ENCODE data around the gene IL34.
"Not testable (repeated sequence)": the region's sequence is repeated elsewhere in the genome, so short reads cannot be mapped to it uniquely, and the experiment has no call there.

The IL34 gene

DNA sequence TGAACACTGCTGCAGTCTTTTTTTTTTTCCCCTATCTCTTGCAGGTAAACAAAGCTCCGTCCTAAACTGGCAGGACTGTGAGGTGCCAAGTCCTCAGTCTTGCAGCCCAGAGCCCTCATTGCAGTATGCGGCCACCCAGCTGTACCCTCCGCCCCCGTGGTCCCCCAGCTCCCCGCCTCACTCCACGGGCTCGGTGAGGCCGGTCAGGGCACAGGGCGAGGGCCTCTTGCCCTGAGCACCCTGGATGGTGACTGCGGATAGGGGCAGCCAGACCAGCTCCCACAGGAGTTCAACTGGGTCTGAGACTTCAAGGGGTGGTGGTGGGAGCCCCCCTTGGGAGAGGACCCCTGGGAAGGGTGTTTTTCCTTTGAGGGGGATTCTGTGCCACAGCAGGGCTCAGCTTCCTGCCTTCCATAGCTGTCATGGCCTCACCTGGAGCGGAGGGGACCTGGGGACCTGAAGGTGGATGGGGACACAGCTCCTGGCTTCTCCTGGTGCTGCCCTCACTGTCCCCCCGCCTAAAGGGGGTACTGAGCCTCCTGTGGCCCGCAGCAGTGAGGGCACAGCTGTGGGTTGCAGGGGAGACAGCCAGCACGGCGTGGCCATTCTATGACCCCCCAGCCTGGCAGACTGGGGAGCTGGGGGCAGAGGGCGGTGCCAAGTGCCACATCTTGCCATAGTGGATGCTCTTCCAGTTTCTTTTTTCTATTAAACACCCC lies 13.8 kb downstream of the IL34 start:
- no peak for DNase-seq

DNA sequence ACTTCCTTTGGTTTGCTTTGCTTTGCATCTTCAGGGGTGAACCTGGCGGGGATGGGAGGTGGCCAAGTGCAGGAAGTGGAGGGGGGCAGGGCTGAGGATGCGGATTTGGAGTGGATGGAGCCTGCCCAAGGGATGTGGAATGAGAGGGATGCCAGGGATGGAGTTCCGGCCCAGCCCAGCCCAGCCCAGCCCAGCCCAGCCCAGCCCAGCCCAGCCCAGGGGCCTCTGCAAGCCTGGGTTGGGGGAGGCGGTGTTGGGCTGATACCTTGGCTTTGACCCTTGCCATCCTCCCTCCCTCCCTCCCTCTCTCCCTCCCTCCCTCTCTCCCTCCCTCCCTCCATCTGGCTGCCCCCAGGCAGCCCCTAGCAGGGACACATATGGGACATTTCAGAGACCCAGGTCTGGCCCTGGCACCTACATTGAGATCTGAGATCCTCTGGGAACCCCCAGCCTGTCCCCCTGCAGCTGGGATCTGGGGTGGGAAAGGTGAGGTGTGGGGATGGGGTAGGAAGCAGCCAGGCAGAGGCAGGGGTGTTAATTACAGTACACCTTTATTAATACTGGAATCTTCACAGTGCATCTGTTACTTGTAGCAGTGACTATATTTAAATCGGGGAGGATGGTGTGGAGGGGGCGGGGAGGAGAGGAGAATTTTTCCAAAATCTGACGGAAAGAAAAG lies 14.5 kb downstream of the IL34 start:
- peak; percentile 17 for DNase-seq

DNA sequence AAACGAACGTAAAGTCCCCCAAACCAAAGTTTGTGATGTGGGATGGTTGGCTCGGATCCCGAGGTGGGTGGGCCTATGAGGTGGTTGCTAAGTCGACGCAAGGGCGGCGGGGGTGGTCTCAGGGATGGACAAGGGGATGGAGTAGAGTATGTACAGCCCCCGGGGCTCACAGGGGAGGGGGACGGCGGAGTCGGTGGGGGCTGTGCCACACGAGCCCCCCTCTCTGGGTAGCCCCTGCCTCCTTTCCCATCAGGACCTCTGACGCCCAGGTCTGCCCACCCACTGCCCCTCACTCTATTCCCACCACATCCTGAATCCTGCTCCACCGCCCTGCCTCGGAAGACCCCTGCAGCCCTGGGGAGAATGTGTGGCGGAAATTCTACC lies 15.2 kb downstream of the IL34 start:
- DNase-seq = no peak

DNA sequence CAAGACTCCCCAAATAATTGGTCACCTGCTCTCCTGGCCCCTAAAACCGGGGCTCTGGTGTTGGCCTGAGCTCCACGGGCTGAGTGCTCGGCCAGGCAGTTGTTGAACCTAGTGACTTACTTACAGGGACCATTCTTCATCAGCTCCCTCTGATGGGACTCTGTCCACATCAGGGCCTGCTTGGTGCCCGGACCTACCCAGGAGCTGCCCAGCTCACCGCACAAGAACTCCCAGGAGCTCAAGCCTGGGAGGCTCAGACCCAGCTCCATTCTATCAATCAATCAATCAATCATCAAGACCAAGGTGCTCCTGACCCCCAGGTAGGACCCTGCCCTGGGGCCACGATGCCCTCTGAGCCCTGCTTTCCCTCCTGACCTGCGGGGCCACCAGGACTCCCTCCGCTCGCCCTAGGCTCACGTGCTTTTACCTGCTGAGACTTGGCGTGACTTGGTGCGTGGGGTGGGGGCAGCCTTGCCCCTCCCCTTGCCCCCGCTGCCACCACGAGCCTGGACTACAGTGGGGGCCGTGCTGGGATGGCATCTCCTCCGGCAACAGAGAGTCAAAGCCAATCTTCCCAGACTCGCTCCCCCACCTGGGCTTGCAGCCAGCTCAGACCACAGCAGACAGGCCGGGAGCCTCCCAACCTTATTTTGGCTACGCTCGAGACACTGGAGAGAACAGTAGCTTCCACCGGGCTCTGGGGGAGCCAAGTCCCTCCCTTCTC lies 15.7 kb downstream of the IL34 start:
- DNase-seq = no peak

DNA sequence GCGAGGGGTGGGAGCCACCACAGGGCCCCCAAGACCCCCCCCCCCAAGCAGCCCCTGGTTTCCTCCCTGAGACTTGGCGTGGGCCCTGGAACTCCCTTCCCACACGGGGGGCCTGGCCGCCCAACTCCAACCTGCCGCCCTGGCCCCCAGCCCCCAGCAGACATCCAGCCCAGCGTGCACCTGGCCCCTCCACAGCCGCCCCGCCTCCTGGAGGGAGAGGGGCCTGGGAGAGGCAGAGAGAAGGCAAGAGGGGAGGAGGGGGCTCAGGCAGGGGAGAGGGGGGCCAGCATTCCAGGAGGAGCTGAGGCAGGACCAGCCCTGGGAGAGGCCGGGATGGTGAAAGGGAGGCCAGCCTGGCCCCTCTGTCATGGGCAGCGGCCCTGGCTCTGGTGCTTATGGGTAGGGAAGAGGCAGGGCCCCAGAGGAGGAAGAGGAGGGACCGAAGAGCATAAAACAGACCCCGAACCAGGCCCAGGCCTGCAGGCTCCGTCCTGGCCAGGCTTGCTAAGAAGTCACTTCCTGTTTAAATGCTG lies 16.7 kb downstream of the IL34 start:
- no peak for DNase-seq

DNA sequence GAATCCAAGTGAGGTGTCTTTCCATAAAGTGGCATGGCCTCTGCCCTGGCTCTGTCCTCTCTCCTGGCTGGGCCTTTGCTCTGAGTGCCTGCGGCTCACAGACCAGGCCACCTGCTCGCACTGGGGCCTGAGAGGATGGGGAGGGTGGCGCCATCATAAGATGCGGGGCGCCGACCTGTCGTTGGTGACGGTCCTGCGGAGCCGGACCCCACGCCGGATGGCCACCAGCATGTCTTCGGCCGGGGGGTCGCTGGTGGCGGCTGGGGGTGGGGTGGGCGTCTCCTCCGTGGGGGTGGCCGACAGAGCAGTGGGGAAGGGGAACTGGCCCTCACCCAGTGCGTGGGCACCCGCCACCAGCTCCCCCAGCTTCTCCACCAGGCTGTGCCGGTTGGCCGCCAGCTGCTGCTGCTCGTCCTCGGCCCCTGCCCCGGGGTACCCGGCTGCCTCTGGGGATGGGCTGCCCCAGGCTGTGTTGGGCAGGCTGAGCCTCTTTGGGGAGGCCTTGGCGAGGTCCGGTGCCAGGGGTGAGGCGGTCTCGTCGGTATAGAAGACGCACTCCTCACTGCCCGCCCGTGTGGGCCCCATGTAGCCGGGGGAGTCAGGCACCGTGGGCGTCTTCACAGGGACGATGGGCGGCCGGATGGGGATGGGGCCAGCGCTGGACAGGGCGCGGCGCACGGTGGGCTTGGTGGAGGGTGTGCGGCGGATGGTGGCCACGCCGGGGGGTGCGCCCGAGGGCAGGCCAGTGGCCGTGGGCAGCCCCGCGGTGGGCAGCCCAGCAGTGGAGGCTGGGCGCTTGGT lies 17.4 kb downstream of the IL34 start:
- no peak for DNase-seq

DNA sequence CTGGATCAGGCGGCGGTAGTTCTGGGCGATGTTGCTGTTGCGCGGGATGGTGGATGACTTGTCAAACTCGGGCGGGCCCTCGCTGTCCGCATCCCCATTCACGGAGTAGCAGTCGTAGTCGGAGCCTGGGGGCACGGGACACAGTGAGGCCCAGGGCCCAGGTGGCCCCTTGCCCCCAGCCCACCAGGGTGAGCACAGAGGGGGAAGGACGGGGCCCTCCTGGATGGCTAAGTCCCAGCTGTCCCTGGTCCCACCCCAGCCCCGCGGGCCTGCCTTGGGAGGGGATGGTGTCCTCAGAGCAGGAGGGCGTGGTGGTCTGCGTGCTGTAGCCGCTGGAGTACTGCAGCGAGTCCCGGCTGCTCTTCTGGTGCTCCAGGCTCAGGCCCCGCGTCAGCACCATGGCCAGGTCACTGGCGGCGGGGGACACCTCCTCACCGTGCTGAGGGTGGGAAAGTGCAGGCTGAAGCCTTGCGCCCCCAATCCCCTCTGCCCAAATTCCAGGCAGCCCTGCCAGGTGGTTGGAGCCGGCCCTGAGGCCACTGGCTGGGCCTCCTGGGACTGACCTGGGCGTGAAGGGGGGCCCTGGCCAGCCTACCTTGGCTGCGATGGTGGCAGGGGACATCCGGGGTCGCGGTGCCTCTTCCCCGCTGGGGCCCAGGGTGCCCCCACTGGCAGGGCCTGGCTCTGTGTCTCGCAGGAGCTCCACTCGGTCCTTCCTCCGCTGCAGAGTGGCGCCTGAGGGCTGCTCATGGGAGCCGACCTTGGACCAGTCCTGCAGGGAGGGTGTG lies 18.2 kb downstream of the IL34 start:
- DNase-seq = no peak

DNA sequence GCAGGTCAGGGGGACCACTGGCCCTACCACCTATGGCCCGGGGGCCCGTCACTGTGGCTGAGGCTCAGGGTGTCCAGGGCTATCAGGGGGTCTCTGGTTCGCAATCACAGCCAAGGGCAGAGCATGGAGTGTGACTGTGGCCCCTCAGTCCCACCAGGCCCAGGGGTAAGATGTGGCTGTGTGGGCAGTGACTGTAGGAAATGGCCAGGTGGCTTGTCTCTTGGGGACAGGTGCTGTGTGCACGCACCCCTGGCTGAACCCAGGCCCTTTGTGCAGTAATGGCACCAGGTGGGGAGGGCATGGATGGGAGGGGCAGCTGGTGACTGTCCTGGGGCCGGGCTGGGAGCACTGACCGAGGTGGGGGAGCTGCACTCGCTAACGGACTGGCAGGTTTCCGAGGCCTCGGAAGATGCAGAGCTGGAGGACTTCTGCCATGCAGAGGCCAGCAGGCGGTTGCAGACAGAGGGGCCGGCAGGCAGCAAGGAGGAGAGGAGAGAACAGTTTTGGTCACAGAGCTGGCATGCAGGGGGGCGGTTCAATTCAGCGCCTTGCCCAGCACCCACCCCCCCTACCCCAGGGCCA lies 18.8 kb downstream of the IL34 start:
- no peak for DNase-seq

DNA sequence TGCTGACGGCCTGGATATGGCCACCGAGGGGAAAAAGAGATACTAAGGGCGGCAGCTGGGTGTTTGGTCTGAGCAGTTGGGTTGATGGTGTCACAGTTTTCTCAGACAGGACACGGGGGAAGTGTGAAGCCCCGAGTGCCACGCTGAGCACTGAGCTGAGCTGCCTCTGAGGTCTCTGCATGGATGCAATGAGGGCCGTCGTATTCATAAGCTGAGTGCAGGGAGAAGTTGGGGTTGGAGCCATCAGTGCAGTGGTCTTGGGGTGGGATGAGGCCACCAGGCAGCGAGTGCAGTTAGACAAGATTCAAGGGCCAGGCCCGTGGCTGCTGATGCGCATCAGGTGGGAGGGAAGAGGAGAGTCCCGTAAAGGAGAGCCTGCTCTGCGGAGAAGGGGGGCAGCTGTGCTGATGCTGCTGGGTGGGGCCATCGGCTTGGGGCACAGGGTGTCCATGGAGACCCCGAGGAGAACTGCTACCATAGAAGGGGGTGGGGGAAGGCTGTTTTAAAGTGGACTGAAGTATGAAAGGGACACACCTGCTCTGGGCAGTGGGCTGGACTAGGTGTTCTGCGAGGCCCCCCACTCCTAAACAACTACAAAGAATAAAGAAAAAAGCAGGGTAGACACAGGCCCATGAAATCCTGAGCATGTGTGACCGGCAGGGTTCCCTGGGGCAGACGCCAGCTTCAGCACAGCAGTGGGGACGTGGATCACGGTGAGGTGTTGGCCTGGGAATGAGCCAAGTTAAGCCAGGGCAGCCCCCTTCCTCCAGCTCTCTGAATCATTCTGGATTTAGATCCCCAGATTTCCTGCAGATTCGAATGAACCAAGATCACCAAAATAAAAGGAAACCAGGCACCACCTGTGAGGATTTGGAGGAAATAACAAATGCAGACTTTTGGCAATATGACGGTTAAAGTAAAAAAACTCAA lies 19.7 kb downstream of the IL34 start:
- no peak for DNase-seq

DNA sequence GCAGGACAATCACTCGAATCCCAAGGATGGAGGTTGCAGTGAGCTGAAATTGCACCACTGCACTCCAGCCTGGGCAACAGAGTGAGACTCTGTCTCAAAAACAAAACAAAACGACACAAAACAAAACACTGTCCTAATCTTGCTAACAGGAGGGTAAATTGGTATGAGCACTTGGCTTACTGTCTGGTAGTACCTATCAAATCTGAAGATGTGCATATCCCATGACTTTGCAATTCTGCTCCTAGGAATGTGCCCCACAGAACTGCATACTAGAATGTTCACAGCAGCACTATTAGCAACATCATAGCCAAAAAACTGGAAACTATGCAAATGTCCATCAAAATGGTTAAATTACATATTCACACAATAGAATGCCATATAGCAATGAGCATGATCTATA lies 23.8 kb downstream of the IL34 start:
- no peak for DNase-seq

DNA sequence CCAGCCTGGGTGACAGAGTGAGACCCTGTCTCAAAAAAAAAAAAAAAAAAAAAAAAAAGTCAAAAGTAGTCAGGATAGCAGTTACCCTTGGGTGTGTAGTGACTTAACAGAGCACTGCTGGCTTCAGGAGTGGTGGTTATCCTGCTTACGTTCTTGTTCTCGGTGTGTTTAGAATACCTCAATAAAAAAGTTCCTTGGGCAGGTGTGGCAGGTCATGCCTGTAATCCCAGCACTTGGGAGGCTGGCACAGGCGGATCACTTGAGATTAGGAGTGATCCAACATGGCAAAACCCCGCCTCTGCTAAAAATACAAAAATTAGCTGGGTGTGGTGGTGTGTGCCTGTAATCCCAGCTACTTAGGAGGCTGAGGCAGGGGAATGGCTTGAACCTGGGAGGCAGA lies 24.6 kb downstream of the IL34 start:
- DNase-seq = not testable (repeated sequence)

DNA sequence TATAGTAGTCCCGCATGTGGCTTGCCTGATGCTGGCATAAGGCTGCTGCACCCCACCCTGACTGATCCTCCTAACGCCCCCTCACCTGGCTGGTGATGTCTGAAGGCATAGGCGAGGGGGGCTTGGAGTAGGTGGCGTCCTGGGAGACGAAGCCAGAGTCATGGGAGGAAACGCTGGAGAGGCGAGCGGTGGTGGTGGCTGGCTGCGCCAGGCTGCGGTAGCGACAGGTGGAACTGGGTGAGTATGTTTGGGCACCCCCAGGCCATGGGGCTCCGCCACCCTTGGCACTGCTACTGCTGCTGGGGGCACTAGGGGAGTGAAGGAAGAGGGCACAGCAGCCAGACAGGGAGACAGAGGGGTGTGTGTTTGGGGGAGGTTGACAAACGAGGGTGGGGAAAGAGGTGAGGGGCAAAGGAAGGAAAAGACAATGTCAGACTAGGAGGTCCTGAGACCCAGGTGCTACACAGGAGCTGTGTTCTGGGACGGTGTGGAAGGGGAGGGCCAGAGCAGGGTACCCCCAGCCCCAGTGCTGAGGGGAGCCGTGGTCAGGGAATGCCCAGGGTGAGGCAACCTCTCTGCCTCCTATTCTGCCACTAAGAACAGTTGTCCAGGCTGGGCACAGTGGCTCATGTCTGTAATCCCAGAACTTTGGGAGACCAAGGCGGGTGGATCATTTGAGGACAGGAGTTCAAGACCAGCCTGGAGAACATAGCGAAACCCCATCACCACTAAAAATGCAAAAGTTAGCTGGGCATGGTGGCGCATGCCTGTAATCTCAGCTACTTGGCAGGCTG lies 28.1 kb downstream of the IL34 start:
- DNase-seq = no peak

DNA sequence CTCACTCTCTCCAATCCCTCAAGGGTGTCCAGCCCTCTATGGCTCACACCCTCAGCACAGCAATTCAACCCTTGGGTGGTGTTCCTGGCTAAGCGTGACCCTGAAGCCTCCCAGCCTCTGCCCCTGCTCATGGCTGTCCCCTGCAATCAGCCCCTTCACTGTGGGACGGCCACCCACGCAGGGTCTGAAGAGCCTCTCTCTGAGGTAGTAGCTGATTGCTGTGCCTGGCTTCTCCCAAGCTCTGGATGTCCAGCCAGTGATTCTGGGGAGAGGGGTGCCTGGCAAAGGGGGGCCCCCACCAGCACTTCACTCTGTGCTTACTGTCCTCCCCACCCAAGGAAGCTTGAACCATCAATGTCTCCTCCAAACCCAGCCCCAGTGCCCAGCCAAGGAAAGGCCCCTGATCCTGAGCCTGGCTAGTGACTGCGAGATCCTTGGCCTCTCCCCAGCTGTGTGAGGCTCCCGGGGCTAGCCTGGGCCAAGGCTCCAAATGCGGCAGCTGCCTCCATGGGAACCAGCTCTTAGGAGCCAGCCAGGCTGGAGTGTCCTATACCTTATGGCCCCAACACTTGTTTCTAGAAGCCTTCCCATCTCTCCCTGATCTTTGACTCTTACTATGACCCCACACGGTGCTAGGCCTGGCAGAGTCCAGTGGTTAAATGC lies 29.6 kb downstream of the IL34 start:
- no peak for DNase-seq

DNA sequence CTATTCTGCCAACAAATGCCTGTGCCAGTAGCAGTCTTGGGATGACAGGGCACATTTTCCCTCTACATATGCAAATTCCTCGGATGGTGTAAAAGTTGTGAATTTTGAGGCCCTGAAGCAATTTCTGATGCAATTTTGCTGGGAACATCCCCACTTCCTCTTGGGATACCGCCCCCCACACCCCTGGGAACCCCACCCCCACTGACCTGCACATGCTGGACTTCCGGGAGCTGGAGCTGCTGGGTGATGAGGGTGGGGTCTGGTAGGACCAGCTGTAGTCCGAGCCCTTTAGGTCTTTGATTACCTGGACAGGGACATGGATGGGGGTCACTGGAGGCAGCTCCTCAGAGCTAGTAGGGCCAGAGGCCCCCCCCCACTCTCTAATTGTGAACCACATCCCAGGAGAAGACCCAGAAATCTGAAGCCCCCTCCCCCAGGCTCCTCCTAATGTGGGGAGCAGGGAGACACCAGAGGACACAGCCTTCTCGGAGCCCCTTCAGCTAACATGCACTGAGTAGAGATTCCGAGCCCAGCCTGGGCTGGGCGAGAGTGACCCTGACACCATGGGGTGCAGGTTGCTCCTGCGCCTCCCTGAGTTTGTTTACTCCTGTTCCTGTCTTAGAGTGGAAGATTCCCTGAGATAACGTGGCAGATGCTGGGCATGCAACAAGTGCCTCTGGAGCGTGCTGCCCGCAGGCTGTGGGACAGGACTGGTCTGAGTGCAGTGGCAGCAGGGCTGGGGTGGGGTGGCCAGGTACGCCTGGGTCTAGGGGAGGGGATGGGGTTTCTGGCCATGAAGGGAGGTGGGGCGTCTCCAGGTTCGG lies 30.5 kb downstream of the IL34 start:
- DNase-seq = no peak

DNA sequence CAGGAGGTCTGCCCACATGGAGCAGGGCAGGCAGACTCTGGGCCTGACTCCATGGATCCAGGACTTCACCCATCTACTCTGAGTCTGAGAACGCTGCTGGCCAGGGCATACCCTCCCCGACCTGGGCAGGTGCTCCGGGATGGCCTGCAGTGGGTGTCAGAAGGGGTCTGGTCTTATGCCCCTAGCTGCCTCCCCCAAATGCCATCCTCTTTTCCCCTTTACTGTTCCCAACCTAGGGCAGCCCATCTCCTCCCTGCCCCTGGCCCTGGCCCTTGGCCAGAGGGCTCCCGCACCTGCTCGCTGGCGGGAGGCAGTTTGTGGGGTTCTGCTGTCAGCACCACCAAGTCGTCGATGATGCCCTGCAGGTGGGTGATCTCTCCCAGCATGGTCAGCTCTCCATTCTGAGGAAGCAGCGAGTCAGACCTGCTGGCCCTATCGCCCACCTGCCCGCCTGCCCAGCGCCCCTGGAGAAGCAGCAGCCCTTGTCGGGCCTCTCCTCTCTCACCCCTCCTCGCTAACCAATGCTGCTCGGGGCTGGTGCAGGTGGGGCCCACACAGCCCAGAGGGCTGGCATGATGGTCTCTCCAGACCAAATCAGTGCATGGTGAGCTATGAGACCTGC lies 31.3 kb downstream of the IL34 start:
- no peak for DNase-seq

DNA sequence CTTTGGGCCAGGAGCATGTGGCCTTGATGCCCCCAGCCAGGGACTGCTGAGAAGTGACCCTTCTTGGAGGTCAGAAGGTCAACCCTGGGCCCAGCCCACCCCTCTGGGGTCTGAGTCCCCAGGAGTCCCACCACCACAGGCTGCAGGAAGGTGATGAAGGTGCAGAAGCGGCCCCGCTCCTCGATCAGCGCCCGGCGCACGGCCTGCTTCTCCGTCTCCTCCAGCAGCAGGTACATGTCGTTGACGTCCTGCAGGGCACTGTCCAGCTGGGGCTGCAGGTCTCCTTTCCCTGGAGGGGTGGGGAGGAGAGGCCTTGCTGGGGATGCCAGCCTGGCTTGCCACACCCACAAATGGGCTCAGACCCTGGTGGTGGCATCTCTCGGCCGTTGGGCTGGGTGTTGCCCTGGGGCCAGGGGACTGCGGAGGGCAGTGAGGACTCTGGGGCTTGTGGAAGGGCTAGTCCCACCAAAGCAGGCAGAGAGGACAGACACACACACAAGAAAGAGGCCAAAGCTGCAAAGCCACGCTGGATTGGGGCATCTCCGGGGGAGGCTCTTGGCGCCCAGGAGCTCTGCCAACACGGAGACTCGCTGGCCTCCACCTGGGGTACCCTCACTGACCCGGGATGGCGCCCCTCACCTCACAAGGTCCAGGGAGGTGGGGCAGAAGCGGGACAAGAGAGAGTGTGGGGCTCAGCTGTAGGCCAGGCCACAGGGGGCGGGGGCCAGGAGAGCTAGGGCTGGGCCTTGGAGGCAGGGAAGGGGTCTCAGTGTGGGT lies 31.9 kb downstream of the IL34 start:
- no peak for DNase-seq
